Iris pigment epithelial cell (primary cell): ENCODE results near the gene SKA2.
"Not testable (repeated sequence)": the region's sequence is repeated elsewhere in the genome, so short reads cannot be mapped to it uniquely, and the experiment has no call there.

Source experiments
- DNase-seq: peaks from one replicate; pipeline ENCODE4 v3.0.0-alpha.2; 2011; ENCODE audit warnings: low read depth

The SKA2 gene

GRCh38 chr17:59151591-59151990, 3.4 kb downstream of the SKA2 start:
- DNase-seq, result peak; percentile 47

GRCh38 chr17:59151006-59151405, 4.0 kb downstream of the SKA2 start:
- DNase-seq, result no peak

- no peak for DNase-seq
These were observed 5.0 kb downstream of the SKA2 start for GRCh38 chr17:59149841-59150511.

- DNase-seq, result no peak
These were observed 5.9 kb downstream of the SKA2 start for GRCh38 chr17:59149051-59149450.

- DNase-seq, result no peak
These were observed 9.4 kb downstream of the SKA2 start for GRCh38 chr17:59145571-59146096.

GRCh38 chr17:59141860-59142259, 13.1 kb downstream of the SKA2 start:
- no peak for DNase-seq

GRCh38 chr17:59139939-59140338, 15.0 kb downstream of the SKA2 start:
- no peak for DNase-seq

- not testable (repeated sequence) for DNase-seq
These were observed 16.6 kb downstream of the SKA2 start for GRCh38 chr17:59138339-59138738.

GRCh38 chr17:59131131-59131530, 23.9 kb downstream of the SKA2 start:
- DNase-seq, result peak; percentile 7

GRCh38 chr17:59129814-59130213, 25.2 kb downstream of the SKA2 start:
- DNase-seq, result no peak

- DNase-seq, result no peak
These were observed 28.1 kb downstream of the SKA2 start for GRCh38 chr17:59126809-59127417.

- no peak for DNase-seq
These were observed 30.3 kb downstream of the SKA2 start for GRCh38 chr17:59124665-59125064.

- no peak for DNase-seq
These were observed 33.0 kb downstream of the SKA2 start for GRCh38 chr17:59121901-59122480.

GRCh38 chr17:59115474-59115873, 39.5 kb downstream of the SKA2 start:
- no peak for DNase-seq

GRCh38 chr17:59111539-59111938, 43.4 kb downstream of the SKA2 start:
- no peak for DNase-seq

GRCh38 chr17:59110973-59111372, 44.0 kb downstream of the SKA2 start:
- no peak for DNase-seq

- DNase-seq, result no peak
These were observed 46.4 kb downstream of the SKA2 start for GRCh38 chr17:59108400-59109102.

- no peak for DNase-seq
These were observed 47.7 kb downstream of the SKA2 start for GRCh38 chr17:59107306-59107670.

- peak; percentile 98 for DNase-seq
These were observed 48.3 kb downstream of the SKA2 start, which contains the start of gene TRIM37 for GRCh38 chr17:59106463-59107305. TSS of gene TRIM37 (minus strand) at chr17:59106880. CDS start at chr17:59106461, 419 bp downstream.

- DNase-seq, result peak; percentile 28
These were observed 49.0 kb downstream of the SKA2 start for GRCh38 chr17:59105852-59106462.

GRCh38 chr17:59101178-59101577, 53.8 kb downstream of the SKA2 start:
- no peak for DNase-seq
